NCI-H1048 (cell line): ENCODE results near the gene LBP.
"Not testable (repeated sequence)": the region's sequence is repeated elsewhere in the genome, so short reads cannot be mapped to it uniquely, and the experiment has no call there.

Source experiments
- DNase-seq: peaks from one replicate; lab custom pipeline; 2025; lab: John Stamatoyannopoulos, UW

Gene LBP

DNA sequence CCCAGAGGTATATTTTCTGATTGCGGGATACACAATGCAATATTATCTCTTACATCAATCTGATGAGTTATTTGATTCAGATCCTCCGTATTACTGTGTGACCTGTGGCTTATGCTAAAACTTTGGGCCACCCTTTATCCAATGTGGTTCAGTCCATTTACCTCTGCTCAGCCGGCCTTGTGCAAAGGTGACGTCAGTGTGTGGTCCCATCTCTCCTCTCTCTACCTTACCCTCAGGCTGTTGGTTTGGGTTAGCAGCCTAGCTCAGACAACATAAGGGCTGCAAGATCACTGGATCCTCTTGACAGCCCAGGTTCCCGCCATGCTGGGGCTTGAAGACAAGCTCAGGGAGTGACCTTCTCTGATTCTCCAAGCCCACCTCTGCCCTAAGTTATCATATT lies 55.8 kb downstream of the LBP start:
- DNase-seq = no peak

DNA sequence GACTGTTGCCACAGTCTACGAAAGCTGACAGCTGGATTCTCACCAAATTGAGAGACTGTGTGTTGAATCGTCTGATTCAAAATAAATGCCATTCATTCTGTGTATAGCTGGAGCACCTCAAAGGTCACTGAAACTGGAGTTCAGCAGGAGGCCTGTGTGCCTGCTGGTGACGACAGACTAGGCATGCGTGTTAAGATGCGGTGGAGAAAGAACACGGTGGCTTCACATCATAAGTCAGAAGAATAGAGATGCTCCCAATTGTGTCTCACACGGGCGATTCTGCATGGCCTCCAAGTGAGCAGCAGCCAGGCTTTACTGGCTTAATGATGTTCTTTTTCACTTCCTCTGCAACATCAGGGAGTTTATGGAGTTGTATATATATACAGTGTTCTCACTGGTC lies 56.5 kb downstream of the LBP start:
- DNase-seq = no peak

- DNase-seq = no peak
Observed at GRCh38 chr20:38404016-38404415, 57.7 kb downstream of the LBP start.

- DNase-seq = no peak
Observed at GRCh38 chr20:38405132-38405531, 58.9 kb downstream of the LBP start.

- DNase-seq = no peak
Observed at GRCh38 chr20:38406476-38406875, 60.2 kb downstream of the LBP start.

DNA sequence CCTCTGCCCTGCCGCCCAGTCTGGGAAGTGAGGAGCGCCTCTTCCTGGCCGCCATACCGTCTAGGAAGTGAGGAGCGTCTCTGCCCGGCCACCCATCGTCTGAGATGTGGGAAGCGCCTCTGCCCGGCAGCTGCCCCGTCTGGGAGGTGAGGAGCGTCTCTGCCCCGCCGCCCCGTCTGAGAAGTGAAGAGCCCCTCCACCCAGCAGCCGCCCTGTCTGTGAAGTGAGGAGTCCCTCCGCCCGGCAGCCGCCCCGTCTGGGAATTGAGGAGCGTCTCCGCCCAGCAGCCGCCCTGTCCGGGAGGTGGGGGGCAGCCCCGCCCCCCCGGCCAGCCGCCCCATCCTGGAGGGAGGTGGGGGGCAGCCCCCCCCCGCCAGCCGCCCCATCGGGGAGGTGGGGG lies 61.0 kb downstream of the LBP start:
- no peak for DNase-seq

GRCh38 chr20:38407822-38408221 lies 61.5 kb downstream of the LBP start:
- DNase-seq = not testable (repeated sequence)

DNA sequence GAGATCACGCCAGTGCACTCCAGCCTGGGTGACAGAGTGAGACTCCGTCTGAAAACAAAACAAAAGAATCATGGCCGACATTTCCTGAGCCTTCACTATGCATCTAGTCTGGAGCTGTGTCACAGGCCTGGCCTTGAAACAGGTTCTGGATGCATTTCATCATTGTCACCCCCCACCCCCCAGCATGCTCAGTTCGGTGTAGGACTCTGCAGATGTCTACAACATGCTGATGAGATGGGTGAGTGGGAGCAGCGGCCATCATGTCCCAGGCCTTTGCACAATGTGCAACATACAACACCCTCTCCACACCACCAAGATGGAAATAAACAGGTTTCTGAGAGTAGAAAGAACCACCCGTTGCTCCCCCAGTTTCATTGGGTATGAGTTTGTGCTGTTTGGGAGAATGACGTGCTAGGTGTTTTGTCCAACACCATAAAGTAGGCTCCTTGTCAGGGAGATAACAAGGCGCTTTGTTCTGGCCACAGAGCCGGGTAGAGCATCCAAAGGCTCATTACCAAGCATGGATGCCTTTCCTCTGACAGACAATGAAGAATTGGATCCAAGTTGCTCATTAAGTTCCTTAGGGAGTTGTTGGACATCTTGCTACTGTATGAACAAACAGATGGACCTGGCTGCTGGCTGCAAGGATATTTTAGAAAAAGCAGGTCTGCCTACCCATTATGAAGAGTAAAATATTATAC lies 66.7 kb downstream of the LBP start:
- DNase-seq = no peak

DNA sequence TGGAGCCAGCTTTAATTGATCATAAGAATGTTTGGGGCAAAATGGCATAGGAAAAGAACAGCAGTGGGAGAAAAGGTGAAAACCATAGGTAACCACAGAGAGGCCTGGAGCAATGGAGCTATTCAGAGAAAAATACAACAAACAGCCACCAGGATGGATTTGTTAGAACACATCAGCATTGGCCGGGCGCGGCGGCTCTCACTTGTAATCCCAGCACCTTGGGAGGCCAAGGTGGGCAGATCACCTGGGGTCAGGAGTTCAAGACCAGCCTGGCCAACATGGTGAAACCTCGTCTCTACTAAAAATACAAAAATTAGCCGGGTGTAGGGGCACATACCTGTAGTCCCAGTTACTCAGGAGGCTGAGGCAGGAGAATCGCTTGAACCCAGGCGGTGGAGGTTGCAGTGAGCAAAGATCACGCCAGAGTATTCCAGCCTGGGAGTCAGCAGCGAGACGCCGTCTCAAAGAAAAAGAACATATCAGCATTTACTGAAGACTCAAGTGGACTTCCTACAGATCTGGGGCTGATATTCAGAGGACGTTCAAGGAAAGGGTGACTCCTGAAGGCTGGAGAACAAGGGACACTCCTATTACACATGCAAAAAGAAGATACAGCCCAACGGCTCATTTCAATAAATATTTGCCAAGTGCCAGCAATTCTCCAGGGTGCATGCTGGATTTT lies 68.6 kb downstream of the LBP start:
- no peak for DNase-seq

- DNase-seq = no peak
Observed at GRCh38 chr20:38418509-38419204, 72.4 kb downstream of the LBP start.

DNA sequence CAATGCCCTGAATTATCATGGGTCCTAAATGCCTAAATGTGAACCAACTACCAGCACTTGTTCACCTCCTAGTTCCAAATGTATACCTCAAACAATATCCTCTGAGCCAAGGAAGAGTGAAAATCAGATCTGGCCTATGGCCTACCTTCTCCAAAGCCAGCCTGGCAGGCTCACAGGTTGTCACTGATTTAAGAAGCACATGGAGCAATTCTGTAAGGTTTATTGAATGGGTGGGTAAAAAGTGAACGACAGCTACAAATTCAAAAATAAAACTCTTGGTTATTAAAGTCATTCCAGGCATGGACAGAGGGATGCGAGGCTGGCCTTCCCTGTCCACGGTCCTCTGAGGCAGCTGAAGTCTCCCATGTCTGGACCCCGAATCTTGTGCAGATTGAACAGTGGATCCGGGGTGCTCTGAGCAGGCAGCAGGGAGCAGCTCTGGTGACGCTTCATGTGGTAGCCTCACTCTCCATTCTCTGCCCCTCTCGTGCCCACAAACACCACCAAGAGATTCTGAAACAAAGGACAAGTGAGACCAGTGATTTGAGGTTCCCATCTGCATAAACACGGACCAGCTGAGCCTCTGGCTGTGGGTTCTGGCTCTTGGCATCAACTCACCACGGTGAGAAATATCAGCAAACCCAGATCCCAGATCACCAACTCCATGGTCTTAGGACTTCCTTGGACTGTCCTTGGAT lies 74.3 kb downstream of the LBP start:
- no peak for DNase-seq

DNA sequence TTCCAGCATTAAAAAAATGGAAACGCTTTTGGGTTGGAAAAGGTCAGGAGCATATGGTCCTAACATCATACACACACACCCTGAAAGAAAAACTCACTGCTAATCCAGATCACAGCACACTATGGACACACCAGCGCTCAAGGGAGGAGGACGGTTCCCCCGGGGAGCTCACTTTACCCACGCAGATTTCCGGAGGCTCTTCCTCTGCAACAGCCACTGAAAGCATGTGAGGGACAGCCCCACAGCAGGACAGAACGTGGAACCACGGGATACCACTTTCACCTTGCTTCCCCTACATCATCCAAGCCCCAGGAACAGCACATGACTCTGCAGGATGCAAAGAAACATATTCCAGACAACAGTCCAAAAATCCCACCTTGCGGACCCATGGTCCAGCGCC lies 75.6 kb downstream of the LBP start:
- DNase-seq = no peak

DNA sequence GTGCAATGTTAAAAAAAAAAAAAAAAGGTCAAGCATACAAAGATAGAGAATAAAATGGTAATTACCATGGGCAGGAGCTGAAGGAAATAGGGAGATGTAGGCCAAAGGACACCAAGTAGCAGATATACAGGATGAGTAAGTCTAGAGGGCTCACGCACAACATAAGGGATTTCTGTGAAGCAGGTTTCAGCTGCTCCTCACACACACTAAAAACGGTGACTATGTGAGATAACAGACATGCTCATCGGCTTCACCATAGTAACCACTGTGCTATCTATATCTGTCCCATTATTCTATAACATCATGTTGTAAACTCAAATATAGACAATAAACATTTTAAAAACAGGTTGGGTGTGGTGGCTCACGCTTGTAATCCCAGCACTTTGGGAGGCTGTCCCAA lies 77.3 kb downstream of the LBP start:
- DNase-seq = no peak

GRCh38 chr20:38424401-38424800 lies 78.1 kb downstream of the LBP start:
- DNase-seq = no peak

GRCh38 chr20:38426006-38426897 lies 80.0 kb downstream of the LBP start:
- no peak for DNase-seq
